Measurements from ENCODE around the gene TKT.
A peak's percentile ranks its signal among the peaks of the same experiment; 100 is the strongest.

The TKT gene

GRCh38 chr3:53240989-53241972, 14.5 kb downstream of the TKT start:
- H3K4me3 ChIP-seq (ENCODE audit: low read depth, low read length) = no peak overlapping the region
- DNase-seq (ENCODE audit: low read depth) = no peak
- no peak for TF ChIP-seq CTCF (conservative IDR thresholded peaks at IDR 0.05; ENCODE audit: low read depth, low read length)

- no peak for DNase-seq (ENCODE audit: low read depth)
- TF ChIP-seq CTCF (conservative IDR thresholded peaks at IDR 0.05; ENCODE audit: low read depth, low read length) = no peak
- no peak overlapping the region for H3K4me3 ChIP-seq (ENCODE audit: low read depth, low read length)
Measured at GRCh38 chr3:53239800-53240199, 16.0 kb downstream of the TKT start.

GRCh38 chr3:53238886-53239285, 16.9 kb downstream of the TKT start:
- DNase-seq (ENCODE audit: low read depth) = no peak
- no peak overlapping the region for H3K4me3 ChIP-seq (ENCODE audit: low read depth, low read length)
- TF ChIP-seq CTCF (conservative IDR thresholded peaks at IDR 0.05; ENCODE audit: low read depth, low read length) = no peak

- DNase-seq (ENCODE audit: low read depth) = peak; percentile 95
- no peak for TF ChIP-seq CTCF (conservative IDR thresholded peaks at IDR 0.05; ENCODE audit: low read depth, low read length)
- H3K4me3 ChIP-seq (ENCODE audit: low read depth, low read length) = no peak overlapping the region
Measured at GRCh38 chr3:53238051-53238850, 17.6 kb downstream of the TKT start.

- no peak for TF ChIP-seq CTCF (conservative IDR thresholded peaks at IDR 0.05; ENCODE audit: low read depth, low read length)
- peak; percentile 94 for DNase-seq (ENCODE audit: low read depth)
Measured at GRCh38 chr3:53236112-53236841, 19.5 kb downstream of the TKT start.

GRCh38 chr3:53235545-53235944, 20.3 kb downstream of the TKT start:
- TF ChIP-seq CTCF (conservative IDR thresholded peaks at IDR 0.05; ENCODE audit: low read depth, low read length) = no peak
- no peak for DNase-seq (ENCODE audit: low read depth)
- H3K4me3 ChIP-seq (ENCODE audit: low read depth, low read length) = no peak overlapping the region

More at GRCh38 chr3:53236112-53236841, 19.5 kb downstream of the TKT start:
- no peak overlapping the region for H3K4me3 ChIP-seq (ENCODE audit: low read depth, low read length)

Measured in choroid plexus epithelial cell (primary cell).